ENCODE results near the gene CFC1.
"Not testable (repeated sequence)": the region's sequence is repeated elsewhere in the genome, so short reads cannot be mapped to it uniquely, and the experiment has no call there.

DNA sequence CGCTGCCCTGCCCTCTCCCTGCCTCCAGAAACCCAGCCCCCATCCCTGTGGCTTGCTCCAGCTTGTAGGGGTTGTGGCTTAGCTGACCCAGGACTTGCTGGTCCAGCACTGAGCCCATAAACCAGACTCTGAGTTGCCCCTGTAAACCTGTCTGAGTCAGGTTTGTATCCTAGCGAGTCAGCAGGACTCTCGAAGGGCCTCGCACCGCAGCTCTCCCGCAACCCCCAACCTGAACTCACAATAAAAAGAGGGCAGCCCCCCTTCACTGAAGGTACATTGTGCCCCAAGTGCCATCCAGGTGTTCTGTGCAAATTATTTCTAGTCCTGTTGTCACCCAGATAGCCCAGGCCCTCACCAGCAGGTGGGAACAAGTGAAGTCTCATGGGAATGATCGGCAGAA is 17.9 kb downstream of the CFC1 start:
- TF ChIP-seq, protein P1, sequence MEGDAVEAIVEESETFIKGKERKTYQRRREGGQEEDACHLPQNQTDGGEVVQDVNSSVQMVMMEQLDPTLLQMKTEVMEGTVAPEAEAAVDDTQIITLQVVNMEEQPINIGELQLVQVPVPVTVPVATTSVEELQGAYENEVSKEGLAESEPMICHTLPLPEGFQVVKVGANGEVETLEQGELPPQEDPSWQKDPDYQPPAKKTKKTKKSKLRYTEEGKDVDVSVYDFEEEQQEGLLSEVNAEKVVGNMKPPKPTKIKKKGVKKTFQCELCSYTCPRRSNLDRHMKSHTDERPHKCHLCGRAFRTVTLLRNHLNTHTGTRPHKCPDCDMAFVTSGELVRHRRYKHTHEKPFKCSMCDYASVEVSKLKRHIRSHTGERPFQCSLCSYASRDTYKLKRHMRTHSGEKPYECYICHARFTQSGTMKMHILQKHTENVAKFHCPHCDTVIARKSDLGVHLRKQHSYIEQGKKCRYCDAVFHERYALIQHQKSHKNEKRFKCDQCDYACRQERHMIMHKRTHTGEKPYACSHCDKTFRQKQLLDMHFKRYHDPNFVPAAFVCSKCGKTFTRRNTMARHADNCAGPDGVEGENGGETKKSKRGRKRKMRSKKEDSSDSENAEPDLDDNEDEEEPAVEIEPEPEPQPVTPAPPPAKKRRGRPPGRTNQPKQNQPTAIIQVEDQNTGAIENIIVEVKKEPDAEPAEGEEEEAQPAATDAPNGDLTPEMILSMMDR (IDR thresholded peaks at IDR 0.05), result not testable (repeated sequence)
- TF ChIP-seq POLR2A (IDR thresholded peaks at IDR 0.05), result not testable (repeated sequence)

Measured in body of pancreas (tissue), 4 donors.